ENCODE measurements around the gene INO80B.
"Not testable (repeated sequence)": the region's sequence is repeated elsewhere in the genome, so short reads cannot be mapped to it uniquely, and the experiment has no call there.

INO80B gene

DNA sequence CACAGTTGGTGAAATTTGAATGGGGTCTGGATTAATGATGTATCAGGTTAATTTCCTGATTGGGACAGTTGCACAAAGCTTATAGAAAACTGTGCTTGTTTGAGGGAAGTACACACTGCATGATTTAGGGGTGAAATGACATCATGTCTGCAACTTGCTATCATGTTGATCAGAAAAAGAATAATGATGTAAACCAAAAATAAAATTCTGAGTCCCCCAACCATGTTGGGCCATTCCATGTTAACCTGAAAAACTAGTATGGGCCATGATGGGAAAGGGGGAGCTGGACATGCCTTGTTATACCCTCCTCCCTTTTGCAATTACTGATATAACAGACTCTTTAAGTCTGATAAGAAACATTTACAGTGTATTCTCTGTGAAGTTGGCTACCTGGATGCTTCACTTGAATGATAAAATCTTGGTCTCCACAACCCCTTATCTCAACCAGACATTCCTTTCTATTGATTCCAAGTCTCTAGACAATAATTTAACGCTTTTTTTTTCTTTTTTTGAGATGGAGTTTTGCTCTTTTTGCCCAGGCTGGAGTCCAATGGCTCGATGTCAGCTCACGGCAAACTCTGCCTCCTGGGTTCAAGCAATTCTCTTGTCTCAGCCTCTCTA is 4.2 kb upstream of the INO80B start:
- FAIRE-seq: no peak

DNA sequence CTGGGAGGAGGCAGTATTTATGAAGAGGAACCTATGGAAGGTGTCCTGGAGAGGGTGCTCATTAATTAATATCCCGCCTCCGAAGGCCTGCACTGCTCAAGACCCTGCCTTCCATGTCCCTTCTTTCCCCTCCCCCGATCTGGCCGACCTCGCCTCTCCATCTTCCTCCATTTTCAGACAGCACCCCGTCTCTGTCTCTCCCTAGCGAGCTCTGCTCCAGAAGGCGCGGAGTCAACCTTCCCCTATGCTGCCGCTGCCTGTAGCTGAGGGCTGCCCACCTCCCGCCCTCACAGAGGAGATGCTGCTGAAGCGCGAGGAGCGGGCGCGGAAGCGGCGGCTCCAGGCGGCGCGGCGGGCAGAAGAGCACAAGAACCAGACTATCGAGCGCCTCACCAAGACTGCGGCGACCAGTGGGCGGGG is 2.3 kb downstream of the INO80B start:
- no peak for FAIRE-seq

DNA sequence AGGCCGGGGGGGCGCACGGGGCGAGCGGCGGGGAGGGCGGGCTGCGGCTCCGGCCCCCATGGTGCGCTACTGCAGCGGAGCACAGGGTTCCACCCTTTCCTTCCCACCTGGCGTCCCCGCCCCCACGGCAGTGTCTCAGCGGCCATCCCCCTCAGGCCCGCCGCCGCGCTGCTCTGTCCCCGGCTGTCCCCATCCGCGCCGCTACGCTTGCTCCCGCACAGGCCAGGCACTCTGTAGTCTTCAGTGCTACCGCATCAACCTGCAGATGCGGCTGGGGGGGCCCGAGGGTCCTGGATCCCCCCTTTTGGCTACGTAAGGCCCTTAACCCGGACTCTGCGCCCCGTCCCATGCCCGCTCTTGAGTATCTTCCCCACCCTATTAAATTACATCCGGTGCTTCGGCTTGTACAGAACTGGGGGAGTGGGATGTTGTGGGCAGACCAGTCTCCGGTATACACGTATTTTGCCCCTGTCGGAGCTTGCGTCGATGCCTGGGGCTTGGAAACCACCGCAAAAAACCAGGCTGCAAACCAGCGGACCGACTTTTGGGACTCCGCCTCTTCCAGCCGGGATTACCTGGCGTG is 2.8 kb downstream of the INO80B start:
- no peak for FAIRE-seq

DNA sequence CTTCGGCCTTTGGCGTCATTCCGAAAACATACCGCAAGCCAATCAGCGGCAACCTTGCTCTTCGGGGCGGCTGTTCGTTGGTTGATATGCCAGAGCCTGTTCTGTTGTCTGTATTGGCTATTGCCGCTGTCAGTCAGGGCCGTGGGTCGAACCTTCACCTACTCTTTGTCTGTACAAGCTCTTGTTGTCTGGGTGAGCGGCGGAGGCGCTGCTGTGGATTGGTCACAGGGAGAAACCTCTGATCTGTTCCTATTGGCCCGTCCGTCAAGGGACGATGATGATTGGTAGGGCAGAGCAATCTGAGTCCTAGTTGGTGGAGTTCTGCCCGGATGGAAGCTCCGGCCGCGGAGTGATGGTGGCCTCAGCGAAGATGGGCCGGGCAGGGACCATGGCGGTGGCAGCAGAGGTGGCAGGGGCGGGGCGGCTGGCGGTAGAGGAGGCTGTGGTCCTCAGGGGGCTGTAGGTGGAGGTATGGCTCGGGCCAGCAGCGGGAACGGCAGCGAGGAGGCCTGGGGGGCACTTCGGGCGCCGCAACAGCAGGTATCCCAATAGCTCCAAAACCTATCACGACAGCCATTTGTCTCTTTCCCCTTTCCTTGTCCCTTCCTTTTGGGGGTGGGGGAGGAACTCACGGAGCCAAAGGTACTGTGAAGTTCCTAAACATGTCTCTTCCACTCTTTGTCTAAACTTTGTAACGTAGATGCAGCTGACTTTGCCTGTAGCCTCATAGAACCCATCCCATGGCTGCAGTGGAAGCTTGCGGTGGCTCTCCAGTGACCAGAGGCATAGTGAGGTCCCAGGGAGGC is 3.4 kb downstream of the INO80B start, which contains the start of gene WBP1:
TSS of gene WBP1 (plus strand) at position 307 of the 806 bp plus-strand sequence. CDS start at position 472, 165 bp downstream.
- peak; percentile 99 for FAIRE-seq

DNA sequence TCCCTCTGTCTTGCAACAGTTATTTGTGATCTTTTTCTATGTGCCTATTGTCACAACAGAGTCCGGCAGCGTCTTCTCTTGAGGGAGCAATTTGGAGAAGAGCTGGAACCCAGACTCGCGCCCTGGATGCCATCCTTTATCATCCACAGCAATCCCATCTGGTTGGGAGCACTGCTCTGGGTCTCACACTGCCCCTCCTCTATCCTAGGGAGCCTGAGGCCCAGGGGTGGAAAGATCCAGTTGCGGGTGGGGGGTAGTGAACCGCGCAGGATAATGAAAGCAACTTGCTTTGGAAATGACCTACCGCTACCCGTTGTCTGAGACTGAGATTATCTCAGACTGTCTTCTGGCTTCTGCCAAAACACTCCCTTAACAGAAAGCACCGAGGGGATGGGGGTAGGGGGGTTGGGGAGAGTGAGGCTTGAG is 4.1 kb downstream of the INO80B start:
- FAIRE-seq: no peak

DNA sequence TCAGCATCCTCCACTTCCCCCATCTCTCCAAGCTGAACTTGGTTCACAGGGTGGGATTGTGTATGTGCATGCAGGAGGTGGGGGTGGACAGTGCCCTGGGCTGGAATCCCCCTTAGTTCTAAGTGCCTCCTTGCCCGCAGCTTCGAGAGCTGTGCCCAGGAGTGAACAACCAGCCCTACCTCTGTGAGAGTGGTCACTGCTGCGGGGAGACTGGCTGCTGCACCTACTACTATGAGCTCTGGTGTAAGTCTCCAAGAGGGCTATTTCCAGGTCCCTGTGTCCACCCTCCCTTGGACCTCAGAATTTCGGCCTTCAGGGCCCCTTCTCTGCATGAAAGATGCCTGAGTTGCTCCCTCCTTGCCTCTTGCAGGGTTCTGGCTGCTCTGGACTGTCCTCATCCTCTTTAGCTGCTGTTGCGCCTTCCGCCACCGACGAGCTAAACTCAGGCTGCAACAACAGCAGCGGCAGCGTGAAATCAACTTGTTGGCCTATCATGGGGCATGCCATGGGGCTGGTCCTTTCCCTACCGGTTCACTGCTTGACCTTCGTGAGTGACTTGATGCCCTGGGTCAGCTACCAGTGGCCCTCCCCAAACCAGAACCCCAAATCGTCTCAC is 4.7 kb downstream of the INO80B start:
- not testable (repeated sequence) for FAIRE-seq

DNA sequence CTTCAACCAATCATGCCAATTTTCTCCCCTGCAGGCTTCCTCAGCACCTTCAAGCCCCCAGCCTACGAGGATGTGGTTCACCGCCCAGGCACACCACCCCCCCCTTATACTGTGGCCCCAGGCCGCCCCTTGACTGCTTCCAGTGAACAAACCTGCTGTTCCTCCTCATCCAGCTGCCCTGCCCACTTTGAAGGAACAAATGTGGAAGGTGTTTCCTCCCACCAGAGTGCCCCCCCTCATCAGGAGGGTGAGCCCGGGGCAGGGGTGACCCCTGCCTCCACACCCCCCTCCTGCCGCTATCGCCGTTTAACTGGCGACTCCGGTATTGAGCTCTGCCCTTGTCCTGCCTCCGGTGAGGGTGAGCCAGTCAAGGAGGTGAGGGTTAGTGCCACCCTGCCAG is 5.3 kb downstream of the INO80B start:
- not testable (repeated sequence) for FAIRE-seq

DNA sequence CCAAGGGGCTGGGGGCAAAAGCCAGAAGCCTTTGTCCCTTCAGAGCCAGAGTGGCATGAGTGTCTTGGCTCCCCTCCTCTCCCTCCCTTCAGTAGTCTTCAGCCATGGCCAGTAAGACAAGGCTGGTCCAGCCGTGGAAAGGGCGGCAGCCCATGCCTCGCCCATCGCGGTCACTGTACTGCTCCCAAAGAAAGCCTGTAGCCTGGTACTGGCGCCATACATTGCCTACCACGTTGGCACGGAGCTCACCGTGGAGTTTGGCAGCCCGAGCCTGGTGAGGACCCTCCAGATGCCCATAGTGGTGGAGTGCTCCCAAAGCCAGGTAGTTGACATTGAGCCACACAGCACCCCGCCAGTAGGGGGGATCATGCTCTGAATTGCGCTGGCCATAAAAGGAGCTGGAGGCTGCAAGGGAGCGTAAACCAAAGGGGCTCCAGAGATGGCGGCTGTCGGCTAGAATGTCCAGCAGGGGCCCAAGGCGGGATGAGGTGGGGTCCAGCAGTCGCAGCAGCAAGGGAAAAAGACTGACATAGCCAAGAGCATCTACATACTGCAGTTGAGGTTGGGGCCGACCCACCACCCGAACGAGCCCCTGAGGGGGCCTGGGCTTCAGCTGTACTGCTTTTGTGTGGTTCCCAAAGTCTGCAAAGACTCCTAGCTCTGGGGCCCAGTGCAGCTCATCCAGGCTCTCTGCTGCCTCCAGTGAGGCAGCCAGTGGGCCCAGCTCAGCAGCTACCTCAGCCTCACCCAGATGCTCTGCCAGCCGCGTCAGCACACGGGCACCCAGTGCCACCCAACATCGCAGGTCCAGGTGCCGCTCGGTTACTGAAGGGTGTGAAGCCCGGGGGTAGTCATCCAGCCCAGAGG is 6.5 kb downstream of the INO80B start:
- FAIRE-seq: no peak

DNA sequence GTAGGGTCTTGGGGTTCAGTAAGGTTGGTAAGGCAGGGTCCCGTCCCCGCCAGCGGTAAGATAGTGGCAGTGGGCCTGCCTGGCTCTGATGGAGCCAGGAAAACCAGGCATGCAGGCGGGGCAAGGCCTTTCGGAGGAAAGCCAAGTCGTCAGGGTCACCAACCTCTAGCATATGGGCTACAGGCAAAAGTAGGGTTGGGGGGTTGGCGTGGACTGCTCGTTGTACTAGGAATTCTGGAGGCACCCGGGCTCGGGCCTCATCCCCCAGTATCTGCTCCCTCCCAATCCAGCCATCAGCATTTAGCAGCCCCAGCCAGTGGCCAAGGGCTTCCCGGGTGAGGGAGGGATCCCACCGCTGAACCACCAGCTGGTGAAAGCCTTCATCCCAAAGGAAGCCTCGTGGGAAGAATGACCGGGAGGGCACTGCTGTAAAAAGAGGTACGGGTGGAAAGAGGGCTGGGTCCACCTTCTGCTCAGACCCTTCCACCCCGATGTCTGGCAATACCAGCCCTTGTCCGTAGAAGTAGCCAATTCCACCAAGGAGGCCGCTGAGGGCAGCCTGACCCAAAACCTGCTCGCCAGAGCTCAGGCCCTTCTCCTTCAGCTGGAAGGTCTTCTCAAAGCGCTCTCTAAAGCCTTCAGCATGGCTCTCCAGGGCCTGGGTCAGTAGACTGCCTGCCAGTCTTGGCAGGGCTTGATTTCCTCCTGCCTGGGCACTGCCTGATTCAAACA is 7.3 kb downstream of the INO80B start:
- FAIRE-seq: no peak

DNA sequence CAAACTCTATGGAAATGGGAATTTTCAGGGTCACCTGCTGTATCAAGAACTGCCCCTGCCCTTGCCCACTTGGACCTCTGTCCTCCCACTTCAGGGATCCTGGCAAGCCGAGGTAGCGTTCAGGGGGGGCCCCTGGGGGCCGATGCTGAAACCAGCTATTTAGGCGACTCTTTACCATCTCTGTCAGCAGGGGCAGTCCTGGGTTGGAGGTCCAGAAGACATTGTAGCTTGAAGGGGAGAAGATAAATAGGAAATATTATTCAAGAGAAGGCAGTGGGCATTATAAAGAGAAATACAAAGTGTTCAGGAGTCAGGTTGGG is 7.9 kb downstream of the INO80B start:
- no peak for FAIRE-seq

DNA sequence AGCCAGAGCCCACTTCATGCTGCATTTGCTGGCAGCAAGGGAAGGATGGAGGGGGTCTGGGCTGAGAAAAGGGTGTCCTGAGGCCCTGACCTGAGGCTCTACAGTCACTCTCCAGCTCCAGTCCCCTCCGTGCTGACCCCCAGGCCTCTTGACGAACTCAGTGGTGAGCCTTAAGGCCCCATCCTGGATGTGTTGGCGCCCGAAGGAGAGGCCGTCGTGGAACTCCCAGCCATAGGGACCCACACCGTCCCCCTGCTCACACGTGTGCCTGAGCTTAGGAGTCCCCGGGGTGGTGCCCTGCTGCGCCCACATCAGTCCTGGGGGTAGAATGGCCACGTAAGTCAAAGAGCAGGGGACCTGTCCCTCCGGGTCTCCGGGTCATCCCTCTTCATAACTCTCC is 9.5 kb downstream of the INO80B start:
- no peak for FAIRE-seq

DNA sequence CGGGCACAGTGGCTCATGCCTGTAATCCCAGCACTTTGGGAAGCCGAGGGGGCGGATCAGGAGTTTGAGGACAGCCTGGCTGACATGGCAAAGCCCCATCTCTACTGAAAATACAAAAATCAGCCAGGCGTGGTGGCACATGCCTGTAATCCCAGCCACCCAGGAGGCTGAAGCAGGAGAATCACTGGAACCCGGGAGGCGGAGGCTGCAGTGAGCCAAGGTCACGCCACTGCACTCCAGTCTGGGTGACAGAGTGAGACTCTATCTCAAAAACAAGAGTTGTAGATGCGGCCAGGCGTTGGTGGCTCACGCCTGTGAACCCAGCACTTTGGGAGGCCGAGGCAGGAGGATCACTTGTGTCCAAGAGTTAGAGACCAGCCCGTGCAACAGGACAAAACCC is 15.9 kb downstream of the INO80B start:
- FAIRE-seq: not testable (repeated sequence)

DNA sequence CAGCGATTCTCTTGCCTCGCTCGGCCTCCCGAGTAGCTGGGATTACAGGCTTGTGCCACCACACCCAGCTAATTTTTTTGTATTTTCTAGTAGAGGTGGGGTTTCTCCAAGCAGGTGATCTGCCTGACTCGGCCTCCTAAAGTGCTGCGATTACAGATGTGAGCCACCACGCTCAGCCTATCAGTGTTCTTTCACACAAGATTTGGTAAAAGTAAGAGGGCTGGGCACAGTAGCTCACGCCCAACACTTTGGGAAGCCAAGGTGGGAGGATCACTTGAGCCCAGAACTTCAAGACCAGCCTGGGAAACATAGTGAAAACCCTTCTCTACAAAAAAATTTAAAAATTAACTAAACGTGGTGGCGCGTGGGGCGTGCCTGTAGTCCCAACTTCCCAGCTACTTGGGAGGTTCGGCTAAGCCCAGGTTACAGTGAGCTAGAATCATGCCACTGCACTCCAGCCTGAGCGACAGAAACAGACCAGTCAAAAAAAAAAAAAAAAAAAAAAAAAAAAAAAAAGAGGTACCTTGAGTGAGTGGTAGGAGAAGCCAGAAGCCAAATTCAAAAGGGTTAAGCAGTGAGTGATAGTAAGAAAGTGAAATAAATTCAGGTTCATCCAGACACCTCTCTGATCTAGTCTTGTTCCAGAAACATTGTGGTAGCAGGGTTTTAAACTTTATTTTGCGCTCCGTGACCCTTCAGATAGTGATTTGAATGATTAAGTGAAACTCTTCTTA is 16.6 kb downstream of the INO80B start:
- FAIRE-seq: no peak

DNA sequence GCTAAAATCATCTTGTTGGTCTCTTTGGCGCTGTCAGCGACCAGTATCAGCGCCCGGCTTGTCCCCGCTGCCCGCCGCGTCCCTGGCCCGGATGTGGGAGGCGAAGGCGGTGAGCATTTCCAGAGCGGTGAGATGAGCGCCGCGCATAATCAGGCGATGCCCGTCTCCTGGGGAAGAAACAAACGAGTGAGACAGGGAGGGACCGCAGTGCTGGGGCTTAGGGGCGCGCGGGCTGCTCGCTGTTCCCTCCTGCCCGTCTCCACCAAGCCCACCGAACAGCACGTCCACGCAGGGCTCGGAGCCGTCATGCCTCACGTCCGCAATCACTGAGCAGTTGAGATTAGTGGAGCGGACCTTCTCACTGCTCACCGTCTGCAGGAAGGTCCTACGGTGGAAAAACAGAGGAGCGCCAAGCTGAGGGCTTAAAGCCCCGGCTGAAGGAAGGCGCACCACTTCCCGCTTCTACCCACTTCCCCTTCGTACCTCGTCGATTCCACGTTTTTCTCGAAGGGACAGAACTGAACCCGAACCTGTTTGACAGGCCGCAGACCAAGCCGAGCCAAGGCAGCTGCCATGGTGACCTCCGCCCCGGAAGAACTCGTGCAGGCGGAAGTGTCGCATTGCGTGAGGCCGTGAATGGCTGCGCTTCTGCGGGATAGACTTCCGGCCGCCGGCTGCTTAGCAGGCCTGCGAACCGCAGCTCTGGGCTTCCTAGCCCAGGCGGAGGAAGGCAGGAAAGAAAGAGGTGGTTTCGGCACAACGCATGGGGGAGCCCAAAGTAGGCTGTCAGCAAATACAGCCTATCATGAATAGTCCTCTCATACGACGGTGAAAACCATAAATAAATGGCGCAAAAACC is 17.4 kb downstream of the INO80B start, which contains the start of gene MRPL53:
TSS of gene MRPL53 (minus strand) at position 595 of the 859 bp plus-strand sequence. CDS start at position 575, 20 bp downstream.
- FAIRE-seq: no peak

DNA sequence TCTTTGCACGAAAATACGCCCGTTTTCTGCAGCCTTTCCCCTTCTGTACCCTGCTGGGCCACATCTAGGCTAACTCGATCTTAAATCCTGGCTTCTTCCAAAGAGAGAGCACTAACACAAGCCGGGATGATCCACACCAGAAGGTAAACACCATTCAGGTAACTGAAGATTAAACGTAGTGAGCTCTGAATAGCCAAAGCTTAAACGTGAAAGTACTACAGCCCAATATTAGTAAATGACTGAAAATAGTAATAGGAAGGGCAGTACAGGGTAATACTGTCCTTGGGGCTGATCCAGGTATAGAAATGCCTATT is 18.0 kb downstream of the INO80B start:
- FAIRE-seq: no peak

DNA sequence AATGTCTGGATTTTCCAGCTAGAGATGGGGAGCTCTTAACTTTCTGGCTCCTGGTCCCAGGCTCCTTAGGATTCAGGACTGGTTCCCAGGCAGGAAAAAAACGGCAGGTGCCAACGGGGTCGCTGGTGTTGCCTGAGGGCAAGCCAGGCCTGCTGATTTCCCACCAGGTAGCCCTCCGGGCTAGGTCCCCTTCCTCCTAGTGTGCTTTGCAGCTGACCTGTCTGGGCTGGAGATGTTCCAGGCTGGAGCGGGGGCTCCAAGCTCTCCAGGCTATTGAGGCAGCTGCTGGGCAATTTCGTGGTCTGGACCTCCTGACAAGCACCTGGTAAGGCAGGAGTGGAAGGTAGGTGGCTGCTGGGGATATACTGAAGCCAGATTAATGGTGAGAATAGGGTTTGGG is 19.6 kb downstream of the INO80B start:
- no peak for FAIRE-seq

DNA sequence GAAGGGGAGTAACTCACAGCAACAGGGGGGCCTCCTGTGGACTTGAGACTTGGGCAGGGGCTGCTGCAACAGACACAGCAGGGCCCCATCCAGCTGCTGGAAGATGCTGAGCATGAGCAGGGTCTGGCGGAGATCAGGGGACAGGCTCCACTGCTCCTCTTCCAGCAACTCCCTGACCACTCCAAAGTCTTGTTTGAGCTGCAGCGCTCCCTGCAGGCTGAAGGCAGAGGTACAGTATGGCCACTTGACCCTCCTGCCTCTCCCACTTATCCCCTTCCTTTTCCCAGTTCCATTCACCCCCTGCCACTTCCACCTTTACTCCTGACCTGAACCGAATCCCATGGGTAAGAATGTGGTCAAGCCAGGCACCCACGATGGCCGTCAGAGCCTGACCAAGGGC is 20.0 kb downstream of the INO80B start:
- no peak for FAIRE-seq

DNA sequence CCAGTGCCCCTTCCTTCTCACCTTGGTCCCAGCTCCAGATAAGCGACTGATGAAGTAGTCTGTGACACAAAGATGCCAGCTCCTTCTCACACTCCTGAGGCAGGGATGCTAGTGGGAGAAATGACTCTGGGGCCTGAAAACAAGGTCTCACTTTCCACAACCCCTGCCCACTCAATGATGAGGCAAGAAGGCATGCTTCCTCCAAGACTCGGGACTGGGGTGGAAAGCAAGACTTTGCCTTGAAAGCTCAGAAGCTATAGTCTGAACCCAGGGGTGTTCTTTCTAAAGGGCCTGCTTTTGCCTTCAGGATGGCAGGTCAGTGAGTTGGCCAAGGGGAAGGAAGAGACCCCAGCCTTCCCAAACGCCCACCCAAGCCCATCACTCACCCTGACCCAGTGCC is 26.5 kb downstream of the INO80B start:
- no peak for FAIRE-seq

DNA sequence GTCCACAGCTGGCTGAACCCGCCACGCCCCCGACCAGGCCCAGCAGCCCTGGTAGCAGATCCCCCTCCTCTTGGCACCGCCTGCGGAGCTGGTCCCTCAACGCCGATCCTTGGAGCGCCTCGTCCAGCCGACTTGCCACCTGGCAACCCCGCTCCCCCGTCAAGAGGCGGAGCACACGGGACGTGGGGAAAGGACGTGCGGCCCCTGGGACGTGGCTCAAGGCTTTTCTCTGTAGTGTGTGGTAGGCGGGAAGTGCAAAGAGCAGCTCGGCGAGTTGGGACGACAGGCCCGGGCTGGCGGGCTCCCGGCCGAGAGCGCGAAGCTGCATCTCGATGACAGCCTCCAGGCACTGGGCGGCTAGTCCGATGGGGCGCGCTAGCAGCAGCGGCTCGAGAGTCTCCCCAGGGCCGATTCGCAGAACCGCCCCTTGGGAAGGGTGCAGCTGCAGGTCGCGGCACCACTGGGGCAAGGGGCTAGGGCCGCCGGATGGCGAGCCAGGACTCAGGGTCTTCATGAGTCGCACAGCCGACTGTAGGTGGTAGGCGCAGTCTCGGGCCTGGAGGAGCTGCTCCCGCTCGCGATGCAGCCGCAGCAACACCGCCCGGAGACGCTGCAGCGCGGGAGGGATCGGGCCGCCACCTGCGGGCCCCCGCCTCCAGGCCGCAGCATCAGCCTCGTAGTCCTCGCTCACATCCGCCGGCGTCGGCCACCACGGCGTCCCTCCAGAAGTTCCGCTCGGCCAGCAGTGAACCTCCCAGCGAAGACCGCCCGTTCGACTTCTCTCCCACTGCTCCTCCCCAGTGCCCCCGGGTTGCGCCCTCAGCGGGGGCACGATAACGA is 27.3 kb downstream of the INO80B start:
- no peak for FAIRE-seq
